Lung microvascular endothelial cell (primary cell): Measurements from ENCODE around the gene ATG4D. TPM values are rescaled to one million over a fixed set of nuclear protein-coding genes. Genes with fewer than 3 reads are reported as not detected.

Experiments used
- DNase-seq, 2 donors: peaks; one replicate each; pipeline versions ENCODE4 v3.0.0 to v3.0.0-alpha.2; 2010; ENCODE audit warnings: low read depth in 2 of 2
- total RNA-seq: library from RNA; depleted of rRNA; stranded (reverse); fragments of >200 nt; gene quantifications from 2 replicates; pipeline ENCODE4 v1.2.1, GENCODE V29; 2014

The ATG4D gene
- total RNA-seq, 1 donor from 2014 or later = 5.0 TPM

GRCh38 chr19:10574462-10574861, 30.8 kb downstream of the ATG4D start:
- DNase-seq = no peak

- DNase-seq = no peak
Observed at GRCh38 chr19:10575011-10575716, 31.5 kb downstream of the ATG4D start.

- DNase-seq = no peak
Observed at GRCh38 chr19:10577951-10578350, 34.2 kb downstream of the ATG4D start.

GRCh38 chr19:10580979-10581631, 37.4 kb downstream of the ATG4D start:
- DNase-seq = peak; percentile 93 to 94

GRCh38 chr19:10582091-10582490, 38.4 kb downstream of the ATG4D start:
- DNase-seq = no peak

GRCh38 chr19:10583036-10583776, 39.5 kb downstream of the ATG4D start:
- peak in 1 of 2 donors; percentile 28 for DNase-seq

GRCh38 chr19:10586396-10586795, 42.7 kb downstream of the ATG4D start:
- DNase-seq = no peak

GRCh38 chr19:10587022-10587838, 43.5 kb downstream of the ATG4D start, which contains the start of gene AP1M2:
AP1M2 (minus strand) TSS chr19:10587312; CDS start chr19:10587231, 81 bp downstream.
- DNase-seq = no peak

GRCh38 chr19:10587839-10588150, 44.1 kb downstream of the ATG4D start:
- DNase-seq = no peak

GRCh38 chr19:10593148-10593547, 49.4 kb downstream of the ATG4D start:
- DNase-seq = no peak

GRCh38 chr19:10593820-10594637, 50.3 kb downstream of the ATG4D start:
- DNase-seq = no peak

GRCh38 chr19:10600149-10600548, 56.4 kb downstream of the ATG4D start:
- DNase-seq = no peak

GRCh38 chr19:10601999-10602329, 58.3 kb downstream of the ATG4D start:
- DNase-seq = no peak

- DNase-seq = peak; percentile 72 to 86
Observed at GRCh38 chr19:10602330-10603083, 58.8 kb downstream of the ATG4D start.

Other genes with a start within 250 kb of the ATG4D start
- gene ZGLP1, start 234.1 kb upstream of the ATG4D start, total RNA-seq = 0.22 and 0.40 TPM in 2 replicates
- gene FDX2, start 227.9 kb upstream of the ATG4D start, total RNA-seq = 6.8 and 13.9 TPM in 2 replicates
- 5.4 and 6.2 TPM in 2 replicates for gene RAVER1, start 210.4 kb upstream of the ATG4D start, total RNA-seq
- 7.8 and 8.7 TPM in 2 replicates for gene ICAM3, start 204.3 kb upstream of the ATG4D start, total RNA-seq
- gene TYK2, start 163.3 kb upstream of the ATG4D start, total RNA-seq = 41.2 and 74.0 TPM in 2 replicates
- 198 and 235 TPM in 2 replicates for gene CDC37, start 140.4 kb upstream of the ATG4D start, total RNA-seq
- gene PDE4A, start 123.4 kb upstream of the ATG4D start, total RNA-seq = 1.3 and 1.8 TPM in 2 replicates
- 61.9 and 87.7 TPM in 2 replicates for gene KEAP1, start 40.5 kb upstream of the ATG4D start, total RNA-seq
- gene S1PR5, start 26.5 kb upstream of the ATG4D start, total RNA-seq = under 0.01 TPM in 2 replicates
- gene KRI1, start 22.1 kb downstream of the ATG4D start, total RNA-seq = 4.1 and 6.0 TPM in 2 replicates
- gene CDKN2D, start 25.1 kb downstream of the ATG4D start, total RNA-seq = 4.1 and 6.5 TPM in 2 replicates
- gene AP1M2, start 43.4 kb downstream of the ATG4D start, total RNA-seq = not detected in 2 replicates
- 37.9 and 71.8 TPM in 2 replicates for gene SLC44A2, start 81.6 kb downstream of the ATG4D start, total RNA-seq
- gene ILF3, start 110.4 kb downstream of the ATG4D start, total RNA-seq = 57.7 and 71.3 TPM in 2 replicates
- 17.7 and 20.0 TPM in 2 replicates for gene QTRT1, start 157.5 kb downstream of the ATG4D start, total RNA-seq
- gene DNM2, start 174.2 kb downstream of the ATG4D start, total RNA-seq = 68.0 and 74.6 TPM in 2 replicates